Activated CD4-positive, CD25-positive, alpha-beta regulatory T cell (primary cell): ENCODE measurements around the gene HNRNPH1.
"Not testable (repeated sequence)": the region's sequence is repeated elsewhere in the genome, so short reads cannot be mapped to it uniquely, and the experiment has no call there.

Experiments used
- DNase-seq, 4 experiments: peaks; one replicate each; lab custom pipeline; 2025; lab: John Stamatoyannopoulos, UW

Gene HNRNPH1

GRCh38 chr5:179623003-179623905 is at the start of gene HNRNPH1:
Gene HNRNPH1 (minus strand): TSS chr5:179623671. CDS start chr5:179623133, 538 bp downstream.
- peak; percentile 91 to 97 (median 96) for DNase-seq

- no peak for DNase-seq
Observed at GRCh38 chr5:179668391-179668790, 44.9 kb upstream of the HNRNPH1 start.

GRCh38 chr5:179661647-179662046 is 38.2 kb upstream of the HNRNPH1 start:
- not testable (repeated sequence) for DNase-seq

GRCh38 chr5:179658179-179658856 is 34.8 kb upstream of the HNRNPH1 start:
- DNase-seq: not testable (repeated sequence)

- DNase-seq: not testable (repeated sequence)
Observed at GRCh38 chr5:179657302-179658178, 34.1 kb upstream of the HNRNPH1 start.

GRCh38 chr5:179653135-179653534 is 29.7 kb upstream of the HNRNPH1 start:
- not testable (repeated sequence) for DNase-seq

- DNase-seq: not testable (repeated sequence)
Observed at GRCh38 chr5:179650245-179650644, 26.8 kb upstream of the HNRNPH1 start.

GRCh38 chr5:179649166-179649703 is 25.8 kb upstream of the HNRNPH1 start:
- DNase-seq: not testable (repeated sequence)

GRCh38 chr5:179648410-179648809 is 24.9 kb upstream of the HNRNPH1 start:
- DNase-seq: no peak

- not testable (repeated sequence) for DNase-seq
Observed at GRCh38 chr5:179644766-179645165, 21.3 kb upstream of the HNRNPH1 start.

GRCh38 chr5:179643141-179643920 is 19.9 kb upstream of the HNRNPH1 start:
- not testable (repeated sequence) for DNase-seq

GRCh38 chr5:179642626-179643025 is 19.2 kb upstream of the HNRNPH1 start:
- not testable (repeated sequence) for DNase-seq

GRCh38 chr5:179641745-179642144 is 18.3 kb upstream of the HNRNPH1 start:
- DNase-seq: not testable (repeated sequence)

GRCh38 chr5:179639296-179639695 is 15.8 kb upstream of the HNRNPH1 start:
- DNase-seq: not testable (repeated sequence)

GRCh38 chr5:179634370-179635172 is 11.1 kb upstream of the HNRNPH1 start:
- DNase-seq: not testable (repeated sequence)

GRCh38 chr5:179633501-179634369 is 10.3 kb upstream of the HNRNPH1 start:
- DNase-seq: not testable (repeated sequence)

GRCh38 chr5:179624841-179625271 is 1.4 kb upstream of the HNRNPH1 start:
- DNase-seq: no peak

GRCh38 chr5:179623906-179624741 is 653 bp upstream of the HNRNPH1 start:
- DNase-seq: peak in 2 of 4 experiments; percentile 19 to 31
